PC-3 (cell line): Measurements from ENCODE around the gene ROR1.
"Not testable (repeated sequence)": the region's sequence is repeated elsewhere in the genome, so short reads cannot be mapped to it uniquely, and the experiment has no call there.

Source experiments
- EZH2 ChIP-seq: fragments of 300-600 bp; sonication (generic); IDR thresholded peaks from one replicate; pipeline ENCODE4 v1.6.1; 2017; ENCODE audit warnings: antibody characterized with exemption, mild to moderate bottlenecking, low read length; ENCODE audit not compliant: unreplicated experiment
- TF ChIP-seq, protein P1 (sequence below): fragments of 300-600 bp; sonication (generic); conservative IDR thresholded peaks from 2 replicates; pipeline ENCODE4 v1.5.1; 2017; ENCODE audit warnings: antibody characterized with exemption, low read depth, mild to moderate bottlenecking, low read length

DNA sequence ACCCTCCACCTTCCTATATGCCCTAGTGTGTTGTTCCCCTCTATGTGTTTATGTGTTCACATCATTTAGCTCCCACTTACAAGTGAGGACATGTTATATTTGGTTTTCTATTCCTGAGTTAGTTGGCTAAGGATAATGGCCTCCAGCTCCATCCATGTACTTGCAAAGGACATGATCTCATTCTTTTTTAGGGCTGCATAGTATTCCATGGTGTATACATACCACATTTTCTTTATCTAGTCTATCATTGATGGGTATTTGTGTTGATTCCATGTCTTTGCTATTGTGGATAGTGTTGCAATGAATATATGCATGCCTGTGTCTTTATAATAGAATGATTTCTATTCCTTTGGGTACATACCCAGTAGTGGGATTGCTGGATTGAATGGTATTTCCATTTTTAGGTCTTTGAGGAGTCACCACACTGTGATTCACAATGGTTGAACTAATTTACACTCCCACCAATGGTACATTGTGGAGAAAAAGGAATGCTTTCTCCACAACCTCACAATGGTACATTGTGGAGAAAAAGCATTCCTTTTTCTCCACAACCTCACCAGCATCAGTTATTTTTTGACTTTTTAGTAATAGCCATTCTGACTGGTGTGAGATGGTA is 52.5 kb downstream of the ROR1 start:
- TF ChIP-seq, protein P1, sequence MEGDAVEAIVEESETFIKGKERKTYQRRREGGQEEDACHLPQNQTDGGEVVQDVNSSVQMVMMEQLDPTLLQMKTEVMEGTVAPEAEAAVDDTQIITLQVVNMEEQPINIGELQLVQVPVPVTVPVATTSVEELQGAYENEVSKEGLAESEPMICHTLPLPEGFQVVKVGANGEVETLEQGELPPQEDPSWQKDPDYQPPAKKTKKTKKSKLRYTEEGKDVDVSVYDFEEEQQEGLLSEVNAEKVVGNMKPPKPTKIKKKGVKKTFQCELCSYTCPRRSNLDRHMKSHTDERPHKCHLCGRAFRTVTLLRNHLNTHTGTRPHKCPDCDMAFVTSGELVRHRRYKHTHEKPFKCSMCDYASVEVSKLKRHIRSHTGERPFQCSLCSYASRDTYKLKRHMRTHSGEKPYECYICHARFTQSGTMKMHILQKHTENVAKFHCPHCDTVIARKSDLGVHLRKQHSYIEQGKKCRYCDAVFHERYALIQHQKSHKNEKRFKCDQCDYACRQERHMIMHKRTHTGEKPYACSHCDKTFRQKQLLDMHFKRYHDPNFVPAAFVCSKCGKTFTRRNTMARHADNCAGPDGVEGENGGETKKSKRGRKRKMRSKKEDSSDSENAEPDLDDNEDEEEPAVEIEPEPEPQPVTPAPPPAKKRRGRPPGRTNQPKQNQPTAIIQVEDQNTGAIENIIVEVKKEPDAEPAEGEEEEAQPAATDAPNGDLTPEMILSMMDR: not testable (repeated sequence)
- TF ChIP-seq EZH2: not testable (repeated sequence)
